Endothelial cell of umbilical vein (primary cell): ENCODE results near the gene NUS1.

ENCODE experiments used
- CTCF ChIP-seq, 2 donors: IDR thresholded peaks; 1 replicate in 1 of 2; 2 replicates in 1 of 2; pipeline ENCODE4 v1.5.1; 2011; ENCODE audit warnings: low read length in 2 of 2, mild to moderate bottlenecking in 2 of 2, moderate library complexity in 2 of 2, control low read depth in 1 of 2, inconsistent platforms in 1 of 2, low read depth in 1 of 2; ENCODE audit not compliant: insufficient read depth in 1 of 2; ENCODE audit errors: extremely low read depth in 1 of 2
- POLR2A ChIP-seq: IDR thresholded peaks from 2 replicates; pipeline ENCODE4 v1.6.1; 2012; ENCODE audit warnings: low read depth, mild to moderate bottlenecking, control low read depth, low read length

GRCh38 chr6:117677553-117678141, 2.4 kb downstream of the NUS1 start:
- no peak for TF ChIP-seq CTCF (IDR thresholded peaks at IDR 0.05; ENCODE audit: extremely low read depth in 1 of 2, insufficient read depth in 1 of 2, low read depth in 1 of 2, low read length in 2 of 2)
- TF ChIP-seq POLR2A, result no peak
